Measurements from ENCODE around the gene LRPPRC. TPM values are rescaled to one million over a fixed set of nuclear protein-coding genes. Genes with fewer than 3 reads are reported as not detected.
A peak's percentile ranks its signal among the peaks of the same experiment; 100 is the strongest.
"Not testable (repeated sequence)": the region's sequence is repeated elsewhere in the genome, so short reads cannot be mapped to it uniquely, and the experiment has no call there.

Gene LRPPRC
- 58.0 and 108 TPM in 2 replicates for total RNA-seq

DNA sequence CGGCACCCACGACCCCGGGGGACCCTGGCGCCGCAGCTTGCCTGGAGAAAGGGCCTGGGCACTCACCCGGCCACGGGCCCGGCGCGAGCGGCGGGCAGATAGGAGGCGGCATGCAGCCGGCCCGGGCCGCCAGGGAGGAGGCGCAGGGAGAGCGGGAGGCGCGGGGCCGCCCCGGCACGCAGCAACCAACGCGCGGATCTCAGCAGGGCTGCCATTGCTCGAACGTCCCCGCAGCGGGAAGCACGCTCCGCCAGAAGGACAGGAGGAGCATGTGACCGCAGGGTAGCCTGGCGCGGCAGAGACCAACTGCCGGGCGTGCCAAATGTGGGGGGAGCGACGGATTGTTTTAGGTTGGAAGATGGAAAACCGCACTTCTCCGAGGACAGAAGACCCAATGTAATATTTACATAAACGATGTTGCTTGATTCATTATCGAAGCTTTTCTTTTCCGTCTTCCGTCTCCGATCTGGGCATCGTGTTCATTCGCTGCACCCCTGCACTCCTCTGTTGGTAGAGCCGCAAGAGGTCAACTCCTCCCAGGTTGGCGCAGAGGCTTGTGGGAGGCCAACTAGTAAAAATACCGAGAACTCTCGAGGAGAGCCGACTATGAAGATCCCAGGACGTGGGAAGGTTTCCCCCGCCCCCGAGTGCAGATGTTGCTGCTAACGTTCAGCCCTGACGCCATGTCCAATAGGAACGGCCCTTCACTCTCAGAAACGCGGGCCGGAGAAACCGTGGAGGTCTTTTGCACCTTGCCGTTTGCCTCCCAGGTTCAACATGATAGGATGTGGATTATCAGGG lies at the start of gene LRPPRC:
Gene LRPPRC (minus strand): TSS at position 257 of the 801 bp plus-strand sequence. CDS start 42 bp downstream, at position 215.
- DNase-seq, result peak; percentile 97

DNA sequence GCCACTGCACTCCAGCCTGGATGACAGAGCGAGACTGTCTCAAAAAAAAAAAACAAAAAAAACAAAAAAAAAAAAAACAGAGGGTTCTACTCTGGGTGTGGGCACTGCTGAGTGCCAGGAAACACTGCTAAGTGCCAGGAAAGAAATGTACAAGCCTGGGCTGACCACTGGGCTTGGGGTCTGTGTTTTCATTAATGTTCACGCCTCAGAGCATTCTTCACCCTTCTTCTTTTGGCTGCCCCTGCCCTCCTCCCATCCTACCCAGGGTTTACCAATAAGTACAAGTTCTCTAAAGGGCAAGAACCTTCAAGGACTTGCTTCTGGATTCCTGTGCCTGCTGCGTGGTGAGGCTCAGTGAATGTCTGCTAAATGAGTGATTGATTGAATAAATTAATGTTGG lies 49.3 kb upstream of the LRPPRC start:
- DNase-seq, result no peak

DNA sequence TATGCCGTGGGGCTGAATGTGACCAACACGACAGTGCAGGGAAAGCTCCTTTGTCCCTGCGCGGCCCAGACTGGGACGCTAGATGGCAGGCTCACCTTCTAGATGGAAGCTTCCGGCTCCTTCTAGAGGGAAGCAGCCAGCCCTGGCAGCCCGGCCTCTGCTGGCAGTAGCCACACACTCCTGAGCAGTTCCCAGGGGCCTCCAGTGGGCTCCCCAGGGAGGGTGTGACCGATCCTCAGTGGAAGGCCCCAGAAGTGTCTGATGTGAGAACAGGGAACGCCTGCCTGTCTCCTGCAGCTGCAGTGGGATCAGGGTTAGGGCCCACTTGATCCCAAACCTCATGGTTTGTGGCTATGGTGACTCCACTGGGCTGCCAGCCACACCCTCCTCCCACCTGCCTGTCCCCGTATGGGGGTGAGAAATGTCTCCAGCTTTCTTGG lies 48.5 kb upstream of the LRPPRC start:
- peak; percentile 89 for DNase-seq

DNA sequence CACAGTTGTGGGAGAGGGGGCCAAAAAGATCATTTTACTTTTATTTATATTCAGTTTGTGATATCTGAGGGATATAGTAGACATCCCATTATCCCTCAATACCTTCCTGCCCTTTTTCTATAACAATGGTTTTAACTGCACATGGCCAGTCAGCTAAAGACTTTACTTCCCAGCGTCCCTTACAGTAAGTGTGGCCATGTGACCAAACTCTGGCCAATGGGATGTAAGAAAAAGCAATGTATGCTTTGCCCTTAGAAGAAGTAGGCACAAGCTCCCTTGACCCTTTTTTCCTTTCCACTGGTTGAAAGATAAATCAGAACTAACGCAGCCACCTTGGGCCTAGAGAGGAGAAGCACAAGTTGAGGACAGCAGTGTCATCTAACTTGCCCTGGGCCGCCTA lies 44.6 kb upstream of the LRPPRC start:
- DNase-seq, result no peak

- no peak for DNase-seq
Measured at GRCh38 chr2:44038277-44038676, 42.5 kb upstream of the LRPPRC start.

DNA sequence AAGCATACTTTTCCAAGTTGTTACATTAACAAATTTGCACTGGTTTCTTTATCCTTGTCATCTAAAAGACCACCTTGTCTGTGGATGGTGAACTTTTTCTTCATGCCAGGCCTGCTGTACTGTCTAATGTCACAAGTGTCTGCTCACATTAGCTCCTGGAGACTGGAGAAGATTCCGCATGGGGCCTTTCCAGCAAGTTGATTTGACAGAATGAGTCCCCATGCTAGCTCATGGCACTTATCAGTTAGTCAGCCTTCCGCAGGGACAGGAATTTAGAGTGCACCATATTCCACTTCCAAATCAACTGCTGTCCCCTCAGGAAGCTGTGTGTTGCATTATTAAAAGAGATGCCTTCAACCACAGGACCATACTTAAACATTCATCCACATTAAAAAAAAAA lies 41.4 kb upstream of the LRPPRC start:
- DNase-seq, result no peak

DNA sequence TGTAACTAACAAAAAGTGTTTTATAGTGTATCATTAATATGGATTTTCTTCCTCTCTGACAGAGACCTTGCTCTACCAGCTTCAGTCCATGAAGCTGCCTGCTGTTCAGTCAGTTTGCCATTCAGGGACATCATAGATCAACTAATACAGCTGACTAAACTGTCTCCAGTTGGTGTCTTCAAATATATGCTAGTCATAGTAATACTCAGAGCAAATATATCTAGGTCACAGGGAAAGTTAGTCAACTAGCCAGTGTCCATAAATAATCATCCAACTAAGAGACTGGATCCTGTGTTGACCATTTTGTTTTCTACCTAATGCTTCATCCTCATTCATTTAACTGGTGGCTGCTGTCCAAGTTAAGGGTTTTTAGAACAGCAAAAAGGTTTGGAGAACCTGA lies 38.2 kb upstream of the LRPPRC start:
- DNase-seq, result no peak

- not testable (repeated sequence) for DNase-seq
Measured at GRCh38 chr2:44027076-44027475, 31.3 kb upstream of the LRPPRC start.

GRCh38 chr2:44016282-44016681 lies 20.5 kb upstream of the LRPPRC start:
- peak; percentile 68 for DNase-seq

- DNase-seq, result no peak
Measured at GRCh38 chr2:44015239-44015638, 19.4 kb upstream of the LRPPRC start.

GRCh38 chr2:44013205-44013604 lies 17.4 kb upstream of the LRPPRC start:
- DNase-seq, result not testable (repeated sequence)

GRCh38 chr2:44010266-44010665 lies 14.5 kb upstream of the LRPPRC start:
- DNase-seq, result no peak

- DNase-seq, result no peak
Measured at GRCh38 chr2:44009136-44009735, 13.4 kb upstream of the LRPPRC start.

GRCh38 chr2:44005846-44006245 lies 10.1 kb upstream of the LRPPRC start:
- no peak for DNase-seq

DNA sequence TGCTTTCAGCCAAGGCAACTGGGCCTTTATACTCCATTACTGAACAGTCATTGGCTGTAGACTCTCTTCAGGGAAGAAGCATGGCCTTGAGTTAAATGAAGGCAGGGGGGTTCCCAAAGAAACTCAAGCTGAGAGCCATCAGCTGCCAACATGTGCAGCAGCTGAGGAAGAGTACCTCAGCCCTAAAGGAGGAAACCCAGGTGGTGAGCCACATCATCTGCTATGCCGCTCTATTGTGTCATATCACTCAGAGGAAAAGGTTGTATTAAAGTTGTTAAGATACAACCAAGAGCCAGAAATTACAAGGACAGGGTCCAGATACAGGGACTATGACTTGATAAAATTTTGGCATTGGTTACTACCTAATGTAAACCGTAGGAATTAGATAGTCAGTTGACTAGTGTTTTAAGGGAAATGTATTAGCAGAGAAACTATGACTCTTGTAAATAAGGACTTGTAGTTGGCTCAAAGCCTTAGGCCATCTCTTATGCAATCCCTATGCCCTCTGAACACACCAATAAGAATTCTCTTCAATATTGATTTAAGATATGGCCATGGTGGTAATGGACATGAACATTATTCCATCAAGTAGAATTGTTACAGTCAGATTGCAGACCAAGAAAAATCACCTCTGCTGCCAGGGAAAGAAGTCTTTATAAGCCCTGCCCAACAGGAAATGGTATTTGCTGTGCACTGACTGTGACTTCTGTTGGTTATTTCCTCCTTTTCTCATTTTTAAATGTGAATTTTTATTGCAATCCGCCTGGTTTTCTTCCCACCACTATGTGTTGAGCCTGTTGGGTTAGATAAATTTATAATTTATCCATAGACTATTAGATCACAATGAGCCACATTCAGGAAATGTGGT lies 9.2 kb upstream of the LRPPRC start:
- DNase-seq, result no peak

- no peak for DNase-seq
Measured at GRCh38 chr2:44001716-44002115, 5.9 kb upstream of the LRPPRC start.

GRCh38 chr2:43998263-43998662 lies 2.5 kb upstream of the LRPPRC start:
- no peak for DNase-seq

DNA sequence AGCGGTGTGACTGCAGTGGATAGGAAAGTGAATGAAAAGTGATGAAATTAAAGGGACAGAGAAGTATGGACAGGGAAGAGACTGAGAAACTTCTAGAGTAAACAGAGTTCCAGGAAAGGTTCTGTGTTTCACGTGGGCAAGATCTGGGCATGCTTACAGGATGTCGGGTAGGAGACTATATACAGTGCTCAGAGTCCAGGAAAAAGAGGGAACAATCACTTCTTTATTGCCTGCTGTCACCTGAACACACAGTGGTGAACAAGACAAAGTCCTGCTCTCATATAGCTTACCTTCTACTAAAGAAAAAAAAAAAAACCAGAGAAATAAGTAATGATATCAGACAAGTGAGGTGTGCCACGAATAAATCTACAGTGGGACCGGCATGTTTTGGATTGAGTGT lies 2.4 kb downstream of the LRPPRC start:
- DNase-seq, result no peak

GRCh38 chr2:43989545-43989944 lies 6.2 kb downstream of the LRPPRC start:
- DNase-seq, result no peak

- no peak for DNase-seq
Measured at GRCh38 chr2:43986600-43986999, 9.2 kb downstream of the LRPPRC start.

DNA sequence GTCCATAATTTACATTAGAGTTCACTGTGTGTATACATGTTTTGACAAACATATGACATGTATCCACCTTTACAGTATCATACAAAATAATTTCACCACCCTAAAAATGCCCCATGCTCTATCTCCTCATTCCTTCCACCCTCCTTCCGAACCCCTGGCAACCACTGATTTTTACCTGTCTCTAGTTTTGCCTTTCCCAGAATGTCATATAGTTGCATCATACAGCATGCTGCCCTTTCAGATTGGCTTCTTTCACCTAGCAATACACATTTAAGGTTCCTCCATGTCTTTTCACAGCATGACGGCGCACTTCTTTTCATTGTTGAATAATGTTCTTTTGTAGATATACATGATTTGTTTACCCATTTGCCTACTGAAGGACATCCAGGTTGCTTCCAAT lies 10.4 kb downstream of the LRPPRC start:
- no peak for DNase-seq

- DNase-seq, result no peak
Measured at GRCh38 chr2:43984533-43984932, 11.3 kb downstream of the LRPPRC start.

GRCh38 chr2:43980902-43981301 lies 14.9 kb downstream of the LRPPRC start:
- no peak for DNase-seq
